MM.1S (cell line): ENCODE data around the gene ST6GALNAC6.

Source experiments
- DNase-seq: peaks from one replicate; pipeline ENCODE4 v3.0.0-alpha.2; 2015
- H2AFZ ChIP-seq: fragments of 300-600 bp; sonication (generic); 2 replicates; pipeline ENCODE4 v1.6.0; 2016; ENCODE audit warnings: antibody characterized with exemption, low read length
- H3F3A ChIP-seq: fragments of 300-600 bp; sonication (generic); 2 replicates; pipeline ENCODE4 v1.6.1; 2016; ENCODE audit warnings: mild to moderate bottlenecking, antibody characterized with exemption, low read length, moderate library complexity, mixed read lengths; ENCODE audit not compliant: insufficient read depth
- H3K27ac ChIP-seq: fragments of 300-600 bp; sonication (generic); 2 replicates; pipeline ENCODE4 v1.5.1; 2016; ENCODE audit warnings: mild to moderate bottlenecking, low read length
- H3K27me3 ChIP-seq: fragments of 300-600 bp; sonication (generic); replicated peaks from 2 replicates; pipeline ENCODE4 v1.6.0; 2016; ENCODE audit warnings: low read length; ENCODE audit not compliant: insufficient read depth
- H3K36me3 ChIP-seq: fragments of 300-600 bp; sonication (generic); replicated peaks from 2 replicates; pipeline ENCODE4 v1.6.1; 2016; ENCODE audit warnings: mild to moderate bottlenecking, low read length, mixed read lengths; ENCODE audit not compliant: insufficient read depth
- H3K4me1 ChIP-seq: fragments of 300-600 bp; sonication (generic); 2 replicates; pipeline ENCODE4 v1.6.1; 2016; ENCODE audit warnings: low read length, mixed read lengths
- H3K4me2 ChIP-seq: fragments of 300-600 bp; sonication (generic); 2 replicates; pipeline ENCODE4 v1.6.0; 2016; ENCODE audit warnings: low read depth, low read length
- H3K4me3 ChIP-seq: fragments of 300-600 bp; sonication (generic); 2 replicates; pipeline ENCODE4 v1.5.1; 2016; ENCODE audit warnings: low read length, mixed read lengths
- H3K79me2 ChIP-seq: fragments of 300-600 bp; sonication (generic); 2 replicates; pipeline ENCODE4 v1.6.1; 2016; ENCODE audit warnings: mixed run types, low read length, mixed read lengths
- H3K9ac ChIP-seq: fragments of 300-600 bp; sonication (generic); 2 replicates; pipeline ENCODE4 v1.6.1; 2016; ENCODE audit warnings: low read length, mixed read lengths
- H3K9me2 ChIP-seq: fragments of 300-600 bp; sonication (generic); replicated peaks from 2 replicates; pipeline ENCODE4 v1.6.1; 2016; ENCODE audit warnings: mild to moderate bottlenecking, low read length, mixed read lengths; ENCODE audit not compliant: insufficient read depth
- H3K9me3 ChIP-seq: fragments of 300-600 bp; sonication (generic); replicated peaks from 2 replicates; pipeline ENCODE4 v1.6.1; 2016; ENCODE audit warnings: mild to moderate bottlenecking, low read length, mixed read lengths; ENCODE audit not compliant: insufficient read depth
- H4K20me1 ChIP-seq: fragments of 300-600 bp; sonication (generic); 2 replicates; pipeline ENCODE4 v1.6.1; 2016; ENCODE audit warnings: mild to moderate bottlenecking, low read length, moderate library complexity, mixed read lengths; ENCODE audit not compliant: insufficient read depth
- EZH2 ChIP-seq: fragments of 300-600 bp; sonication (generic); optimal IDR thresholded peaks from 2 replicates; pipeline ENCODE3; 2017; ENCODE audit warnings: low read depth, mild to moderate bottlenecking, antibody characterized with exemption, low read length, mixed read lengths
- EZH2phosphoT487 ChIP-seq: fragments of 300-600 bp; sonication (generic); IDR thresholded peaks from 2 replicates; pipeline ENCODE4 v1.6.1; 2018; ENCODE audit warnings: antibody characterized with exemption, low read length
- TF ChIP-seq, protein P1 (sequence below): fragments of 300-600 bp; sonication (generic); IDR thresholded peaks from 2 replicates; pipeline ENCODE4 v1.5.1; 2016; ENCODE audit warnings: antibody characterized with exemption, low read length, mixed read lengths

Gene ST6GALNAC6

DNA sequence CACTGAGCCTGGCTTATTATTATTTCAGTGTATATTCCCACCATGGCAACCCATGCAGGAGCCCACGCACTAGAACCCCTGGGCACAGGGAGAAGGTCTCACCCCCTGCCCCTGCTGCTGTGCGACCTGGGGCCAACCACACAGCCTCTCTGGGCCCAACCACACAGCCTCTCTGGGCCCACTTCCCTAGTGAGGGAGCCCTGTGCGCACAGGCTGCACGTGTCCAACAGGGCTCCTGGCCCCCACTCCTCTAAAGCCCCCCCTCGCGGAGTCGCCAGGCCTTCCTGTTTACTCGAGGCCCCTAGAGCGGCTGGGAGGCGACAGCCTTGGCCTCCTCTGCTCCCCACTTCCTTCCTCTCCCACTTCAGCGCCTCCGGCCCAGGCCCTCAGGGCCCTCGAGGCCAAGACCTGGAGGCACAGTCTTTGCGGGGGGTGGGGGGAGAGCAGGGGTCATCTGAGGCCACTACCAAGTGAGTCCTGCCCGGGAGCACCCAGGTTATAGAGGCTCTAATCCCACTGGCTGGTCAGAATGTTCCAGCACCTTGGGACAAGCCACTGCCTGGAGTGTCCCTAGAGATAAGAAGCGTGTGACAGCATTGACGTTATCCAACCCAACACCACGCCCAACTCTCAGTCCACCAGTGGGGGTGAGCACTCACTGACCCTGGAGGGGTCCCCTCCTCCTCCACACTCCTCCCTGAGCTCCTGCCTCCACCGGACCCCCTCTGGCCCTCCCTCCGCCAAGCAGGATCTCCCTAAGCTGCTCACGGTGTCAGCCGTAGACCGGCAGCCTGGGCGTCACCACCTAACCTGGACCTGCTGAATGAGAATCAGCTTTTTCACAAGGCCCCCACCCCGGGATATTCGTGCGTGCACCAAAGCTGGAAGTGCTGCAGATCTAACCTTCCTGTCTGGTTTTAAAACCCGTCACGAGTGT is 37.1 kb downstream of the ST6GALNAC6 start:
- H3K9me2 ChIP-seq, result no peaks in the 10 kb centered on the region
- no peak overlapping the region for H3K4me3 ChIP-seq
- no peak overlapping the region for H3K9ac ChIP-seq
- no peaks in the 10 kb centered on the region for H4K20me1 ChIP-seq
- no peak overlapping the region for H3K4me2 ChIP-seq
- no peak for DNase-seq
- no peaks in the 10 kb centered on the region for H3F3A ChIP-seq
- H3K79me2 ChIP-seq, result no peaks in the 10 kb centered on the region
- no peaks in the 10 kb centered on the region for H3K9me3 ChIP-seq
- no peak overlapping the region for H3K27ac ChIP-seq
- H2AFZ ChIP-seq, result no peak overlapping the region
- no peaks in the 10 kb centered on the region for H3K4me1 ChIP-seq
- H3K27me3 ChIP-seq, result no peaks in the 10 kb centered on the region
- no peak for TF ChIP-seq EZH2phosphoT487
- TF ChIP-seq, protein P1, sequence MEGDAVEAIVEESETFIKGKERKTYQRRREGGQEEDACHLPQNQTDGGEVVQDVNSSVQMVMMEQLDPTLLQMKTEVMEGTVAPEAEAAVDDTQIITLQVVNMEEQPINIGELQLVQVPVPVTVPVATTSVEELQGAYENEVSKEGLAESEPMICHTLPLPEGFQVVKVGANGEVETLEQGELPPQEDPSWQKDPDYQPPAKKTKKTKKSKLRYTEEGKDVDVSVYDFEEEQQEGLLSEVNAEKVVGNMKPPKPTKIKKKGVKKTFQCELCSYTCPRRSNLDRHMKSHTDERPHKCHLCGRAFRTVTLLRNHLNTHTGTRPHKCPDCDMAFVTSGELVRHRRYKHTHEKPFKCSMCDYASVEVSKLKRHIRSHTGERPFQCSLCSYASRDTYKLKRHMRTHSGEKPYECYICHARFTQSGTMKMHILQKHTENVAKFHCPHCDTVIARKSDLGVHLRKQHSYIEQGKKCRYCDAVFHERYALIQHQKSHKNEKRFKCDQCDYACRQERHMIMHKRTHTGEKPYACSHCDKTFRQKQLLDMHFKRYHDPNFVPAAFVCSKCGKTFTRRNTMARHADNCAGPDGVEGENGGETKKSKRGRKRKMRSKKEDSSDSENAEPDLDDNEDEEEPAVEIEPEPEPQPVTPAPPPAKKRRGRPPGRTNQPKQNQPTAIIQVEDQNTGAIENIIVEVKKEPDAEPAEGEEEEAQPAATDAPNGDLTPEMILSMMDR, result no peak
- H3K36me3 ChIP-seq, result no peaks in the 10 kb centered on the region

DNA sequence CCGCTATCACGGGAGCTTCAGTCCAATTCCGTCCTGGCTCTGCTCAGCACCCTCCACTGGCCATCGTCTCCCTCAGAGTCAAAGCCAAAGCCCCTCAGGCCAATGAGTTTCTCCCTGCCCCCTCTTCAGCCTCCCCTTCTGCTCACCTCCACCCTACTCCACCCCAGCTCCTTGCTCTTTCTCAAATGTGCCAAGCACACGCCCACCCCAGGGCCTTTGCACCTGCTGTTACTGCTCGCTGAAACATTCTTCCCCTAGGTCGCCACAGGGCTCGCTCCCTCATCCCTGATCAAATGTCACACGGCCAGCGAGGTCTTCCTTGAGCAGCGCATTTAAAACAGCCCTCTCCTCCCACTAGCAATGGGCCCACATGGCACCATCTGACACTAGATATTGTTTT is 38.6 kb downstream of the ST6GALNAC6 start:
- no peaks in the 10 kb centered on the region for H3K9me3 ChIP-seq

DNA sequence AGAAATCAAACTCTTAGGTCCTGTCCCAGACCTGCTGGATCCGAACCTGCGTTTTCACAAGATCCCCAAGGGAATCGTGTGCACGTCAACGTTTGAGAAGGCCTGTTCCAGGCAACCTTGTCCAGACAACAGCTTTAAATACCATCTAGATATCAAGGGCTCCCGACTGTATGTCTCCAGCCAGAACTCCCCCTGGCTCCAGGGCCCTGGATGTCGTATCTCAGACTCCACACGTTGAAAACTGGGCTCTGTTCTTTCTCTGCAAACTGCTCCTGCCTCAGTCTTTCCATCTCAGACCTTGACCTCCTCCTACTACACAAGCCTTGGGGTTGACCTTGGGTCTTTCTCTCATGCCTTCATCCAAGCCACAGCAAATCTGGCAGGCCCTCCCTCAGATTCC is 39.1 kb downstream of the ST6GALNAC6 start:
- Histone ChIP-seq H3K4me1 (no peaks in the 10 kb centered on the region), H4K20me1 (no peaks in the 10 kb centered on the region), H2AFZ (no peak overlapping the region), H3K9me2 (no peaks in the 10 kb centered on the region), H3K27me3 (no peaks in the 10 kb centered on the region), H3K4me2 (no peak overlapping the region), H3K36me3 (no peaks in the 10 kb centered on the region), H3K4me3 (no peak overlapping the region), H3K9ac (no peak overlapping the region), H3K27ac (no peak overlapping the region), H3F3A (no peaks in the 10 kb centered on the region), H3K79me2 (no peaks in the 10 kb centered on the region), H3K9me3 (no peaks in the 10 kb centered on the region)
- DNase-seq, result no peak
- TF ChIP-seq EZH2 (no peak), EZH2phosphoT487 (no peak)
- TF ChIP-seq, protein P1, result no peak

More for the DNA sequence above, 38.6 kb downstream of the ST6GALNAC6 start:
- DNase-seq, result no peak
- Histone ChIP-seq H3K4me3 (no peak overlapping the region), H3K9me2 (no peaks in the 10 kb centered on the region), H2AFZ (no peak overlapping the region), H3K27ac (no peak overlapping the region), H4K20me1 (no peaks in the 10 kb centered on the region), H3K79me2 (no peaks in the 10 kb centered on the region), H3K36me3 (no peaks in the 10 kb centered on the region), H3K4me1 (no peaks in the 10 kb centered on the region), H3F3A (no peaks in the 10 kb centered on the region), H3K9ac (no peak overlapping the region), H3K27me3 (no peaks in the 10 kb centered on the region), H3K4me2 (no peak overlapping the region)
- TF ChIP-seq EZH2, result no peak
- TF ChIP-seq, protein P1, result no peak
- TF ChIP-seq EZH2phosphoT487, result no peak
